IMR-90 (cell line): ENCODE measurements around the gene PAX2. TPM values are rescaled to one million over a fixed set of nuclear protein-coding genes. Genes with fewer than 3 reads are reported as not detected.

Source experiments
- ATAC-seq: fragments of 200-7000 bp; cut with Tn5 transposase; 2 replicates; pipeline ENCODE4 v1.9.1; 2020; ENCODE audit warnings: low read depth, mild to moderate bottlenecking, moderate library complexity
- BruUV-seq: library from RNA; stranded (reverse); fragments of 400-500 nt; replicated peaks from 2 replicates; lab custom pipeline; 2021; lab: Mats Ljungman, UMichigan
- CTCF ChIA-PET: fragments of 300-600 bp; formaldehyde crosslinking; extraction: SDS; loops from one replicate; lab custom pipeline; 2021; ENCODE audit warnings: antibody characterized with exemption; lab: Yijun Ruan, JAX
- POLR2A ChIA-PET: fragments of 300-600 bp; sonication (Branson Sonifier 250); formaldehyde crosslinking; loops from one replicate; lab custom pipeline; 2022; ENCODE audit warnings: antibody characterized with exemption; ENCODE audit not compliant: unreplicated experiment; lab: Charles Lee
- DNase-seq: peaks from one replicate; pipeline ENCODE4 v3.0.0; 2013
- H2AFZ ChIP-seq: replicated peaks from 2 replicates; pipeline ENCODE3; 2013; ENCODE audit warnings: low read length, mild to moderate bottlenecking; ENCODE audit not compliant: poor library complexity
- H2AK5ac ChIP-seq: 2 replicates; pipeline ENCODE4 v1.6.1; 2013; ENCODE audit warnings: low read depth, low read length, inconsistent platforms
- H2AK9ac ChIP-seq: replicated peaks from 2 replicates; pipeline ENCODE3; 2013; ENCODE audit warnings: mild to moderate bottlenecking, low read depth, low read length, moderate library complexity; ENCODE audit not compliant: poor library complexity
- H2BK120ac ChIP-seq: 2 replicates; pipeline ENCODE4 v1.6.1; 2013; ENCODE audit warnings: low read depth, low read length, inconsistent platforms
- H2BK15ac ChIP-seq: 3 replicates; pipeline ENCODE4 v1.6.1; 2013; ENCODE audit warnings: low read depth, low read length, inconsistent platforms
- H2BK20ac ChIP-seq: 2 replicates; pipeline ENCODE4 v1.6.1; 2013; ENCODE audit warnings: low read depth, mild to moderate bottlenecking, inconsistent platforms, low read length, moderate library complexity
- H2BK5ac ChIP-seq: 2 replicates; pipeline ENCODE4 v1.6.1; 2013; ENCODE audit warnings: mild to moderate bottlenecking, low read depth, low read length, inconsistent platforms; ENCODE audit not compliant: poor library complexity, severe bottlenecking
- H3K14ac ChIP-seq: replicated peaks from 2 replicates; pipeline ENCODE4 v1.6.1; 2013; ENCODE audit warnings: low read depth, low read length, inconsistent platforms
- H3K18ac ChIP-seq: 2 replicates; pipeline ENCODE4 v1.6.1; 2013; ENCODE audit warnings: low read depth, low read length, control low read depth
- H3K23ac ChIP-seq: 2 replicates; pipeline ENCODE4 v1.6.1; 2013; ENCODE audit warnings: low read depth, low read length, inconsistent platforms
- H3K27ac ChIP-seq: 2 replicates; pipeline ENCODE4 v1.5.1; 2013; ENCODE audit warnings: mild to moderate bottlenecking, control low read depth, low read length; ENCODE audit not compliant: insufficient read depth
- H3K27me3 ChIP-seq: 2 replicates; pipeline ENCODE4 v1.6.1; 2013; ENCODE audit warnings: low read length; ENCODE audit not compliant: control insufficient read depth, insufficient read depth
- H3K36me3 ChIP-seq: 2 replicates; pipeline ENCODE4 v1.6.1; 2013; ENCODE audit warnings: low read length, mixed read lengths; ENCODE audit not compliant: control insufficient read depth, insufficient read depth
- H3K4ac ChIP-seq: 2 replicates; pipeline ENCODE4 v1.6.1; 2013; ENCODE audit warnings: low read depth, low read length, inconsistent platforms
- H3K4me1 ChIP-seq: 2 replicates; pipeline ENCODE4 v1.6.1; 2013; ENCODE audit warnings: low read length, mixed read lengths; ENCODE audit not compliant: control insufficient read depth, insufficient read depth
- H3K4me2 ChIP-seq: 2 replicates; pipeline ENCODE4 v1.6.1; 2013; ENCODE audit warnings: low read depth, mild to moderate bottlenecking, control low read depth, low read length, moderate library complexity
- H3K4me3 ChIP-seq: 2 replicates; pipeline ENCODE4 v1.5.1; 2013; ENCODE audit warnings: low read depth, mild to moderate bottlenecking, control low read depth, low read length, moderate library complexity; ENCODE audit not compliant: insufficient read depth
- H3K56ac ChIP-seq: 2 replicates; pipeline ENCODE4 v1.6.1; 2013; ENCODE audit warnings: low read length, inconsistent platforms; ENCODE audit not compliant: insufficient read depth; ENCODE audit errors: extremely low read depth
- H3K79me1 ChIP-seq, 2 experiments: 2 replicates each; pipeline ENCODE4 v1.6.1; 2013; ENCODE audit warnings: low read length in 2 of 2, inconsistent platforms in 1 of 2, low read depth in 1 of 2
- H3K9ac ChIP-seq: 2 replicates; pipeline ENCODE4 v1.6.1; 2013; ENCODE audit warnings: low read depth, low read length, control low read depth
- H3K9me1 ChIP-seq: 2 replicates; pipeline ENCODE4 v1.6.1; 2013; ENCODE audit warnings: low read length, inconsistent platforms; ENCODE audit not compliant: insufficient read depth
- H3K9me3 ChIP-seq: 2 replicates; pipeline ENCODE4 v1.6.1; 2013; ENCODE audit warnings: low read length; ENCODE audit not compliant: control insufficient read depth, insufficient read depth
- H4K20me1 ChIP-seq: 2 replicates; pipeline ENCODE4 v1.6.1; 2013; ENCODE audit warnings: low read length, inconsistent platforms; ENCODE audit not compliant: insufficient read depth
- H4K5ac ChIP-seq: 2 replicates; pipeline ENCODE4 v1.6.1; 2013; ENCODE audit warnings: mild to moderate bottlenecking, low read depth, low read length, control low read depth
- H4K8ac ChIP-seq, 2 experiments: 2 replicates each; pipeline ENCODE4 v1.6.1; 2013; ENCODE audit warnings: low read depth in 2 of 2, low read length in 2 of 2, control low read depth in 1 of 2, inconsistent platforms in 1 of 2
- H4K91ac ChIP-seq: 2 replicates; pipeline ENCODE4 v1.6.1; 2013; ENCODE audit warnings: low read depth, low read length, inconsistent platforms; ENCODE audit not compliant: insufficient read depth
- FOS ChIP-seq: fragments of 150-350 bp; IDR thresholded peaks from 2 replicates; pipeline ENCODE4 v1.6.1; 2016; ENCODE audit warnings: low read depth, low read length
- MAFK ChIP-seq: IDR thresholded peaks from 2 replicates; pipeline ENCODE4 v1.6.1; 2012; ENCODE audit warnings: low read depth, low read length, improper control_type of control experiment
- RAD21 ChIP-seq: IDR thresholded peaks from 2 replicates; pipeline ENCODE4 v1.6.1; 2012; ENCODE audit warnings: low read length, improper control_type of control experiment
- WGBS, 2 experiments: methylation state at CpG; one replicate each; pipeline versions ENCODE4 v1.1.5 to v1.1.7; 2013; ENCODE audit warnings: missing lambda C conversion rate in 2 of 2; ENCODE audit not compliant: insufficient read length in 1 of 2; ENCODE audit errors: extremely low coverage in 2 of 2; 5-methylcytosine and 5-hydroxymethylcytosine counted together
- dilution Hi-C: fragments of 300-500 bp; cut with HindIII; formaldehyde crosslinking; loops from one replicate; pipeline ENCODE4 v1.14.3; 2018; ENCODE audit warnings: low sequenced_read_pairs; ENCODE audit not compliant: unreplicated experiment
- in situ Hi-C: fragments of 300-500 bp; cut with MboI; formaldehyde crosslinking; loops from 3 replicates; pipeline ENCODE4 v1.14.3; 2019; ENCODE audit warnings: low sequenced_read_pairs, inconsistent platforms, mixed read lengths
- intact Hi-C: fragments of 100-400 bp; cut with micrococcal nuclease; formaldehyde crosslinking; loops from 2 replicates; pipeline ENCODE4 v1.10.0; 2022
- polyA plus RNA-seq, 3 experiments: library from polyadenylated mRNA; depleted of rRNA; stranded (reverse); fragments of >200 nt; gene quantifications; 2 replicates each; pipeline ENCODE4 v1.2.3, GENCODE V29; 2012; ENCODE audit warnings: low replicate concordance in 1 of 3
- total RNA-seq: library from RNA; depleted of rRNA; stranded (reverse); fragments of >200 nt; gene quantifications from 2 replicates; pipeline ENCODE4 v1.2.3, GENCODE V29; 2012

Gene PAX2
- total and polyA plus RNA-seq, 2 of the 4 experiments (the other 2 are of a cell fraction): not detected

DNA sequence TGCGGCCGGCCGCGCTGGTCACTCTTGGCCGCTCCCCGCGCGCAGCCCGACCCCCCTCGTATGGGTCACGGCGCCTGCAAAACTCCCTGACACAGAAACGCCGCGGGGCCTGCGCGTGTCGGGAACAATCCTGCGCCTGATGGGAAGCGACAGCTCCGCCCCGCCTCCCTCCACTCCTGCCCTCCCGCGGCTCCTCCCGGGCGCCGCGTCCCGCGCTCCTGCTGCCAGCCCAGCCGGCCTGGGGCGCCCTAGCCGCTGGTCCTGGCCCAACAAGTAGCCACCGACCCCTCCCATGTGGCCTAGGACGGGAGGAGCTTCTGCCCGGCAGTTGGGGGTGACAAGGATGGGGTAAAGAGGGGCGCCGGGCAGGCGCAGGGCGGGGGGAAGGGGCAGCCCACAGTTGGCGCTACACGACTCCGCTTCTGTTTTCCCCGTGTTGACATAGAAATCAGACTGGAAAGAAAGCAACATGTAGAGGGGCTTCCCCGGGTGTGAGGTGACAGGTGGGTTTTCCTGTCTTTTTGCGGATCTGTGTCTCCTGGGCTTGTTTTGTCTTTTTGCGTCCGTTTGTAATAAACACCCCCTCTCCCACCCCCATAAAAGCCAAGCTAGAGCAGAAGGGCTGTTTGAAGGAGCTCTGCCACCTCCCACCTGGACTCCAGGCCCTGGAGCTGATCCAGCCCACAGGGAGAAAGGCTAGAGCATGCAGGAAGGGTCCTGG, 35.1 kb upstream of the PAX2 start:
- in situ Hi-C loops: no loop called here

More for the DNA sequence above, 35.1 kb upstream of the PAX2 start:
- H3K36me3 ChIP-seq: no peaks in the 10 kb centered on the region
- no peaks in the 10 kb centered on the region for H3K9me1 ChIP-seq
- no peak overlapping the region for H2BK20ac ChIP-seq
- no peak overlapping the region for H3K18ac ChIP-seq
- H2AK9ac ChIP-seq: no peak overlapping the region
- 7% methylated on average over 3 of the region's 48 CpGs; no CpG with 5 or more reads in 1 of the 2 experiments for WGBS, 2 experiments
- TF ChIP-seq MAFK: no peak
- no peak for TF ChIP-seq RAD21
- TF ChIP-seq FOS: no peak
- no peak overlapping the region for H3K9ac ChIP-seq
- BruUV-seq: no TSS peak
- H3K9me3 ChIP-seq: peaks cover 2% of the 10 kb centered on the region; the same call in 1 of the 2 replicates
- no peaks in the 10 kb centered on the region for H3K79me1 ChIP-seq
- no peak overlapping the region for H3K23ac ChIP-seq
- peaks cover 77% of the 10 kb centered on the region for H3K27me3 ChIP-seq
- no peak overlapping the region for H2BK5ac ChIP-seq
- DNase-seq: no peak
- H3K4me3 ChIP-seq: no peak overlapping the region
- ChIA-PET CTCF (no interaction called here), POLR2A (no interaction called here)
- no peak overlapping the region for H2BK120ac ChIP-seq
- H3K56ac ChIP-seq: no peak overlapping the region
- H4K91ac ChIP-seq: no peak overlapping the region
- no peak overlapping the region for H3K4me2 ChIP-seq
- H2AFZ ChIP-seq: peak overlapping the region; percentile 51
- ATAC-seq: no peak
- no peak overlapping the region for H3K27ac ChIP-seq
- no peak overlapping the region for H2BK15ac ChIP-seq
- dilution Hi-C loops: no loop called here
- H3K4ac ChIP-seq: no peak overlapping the region
- no peak overlapping the region for H3K14ac ChIP-seq
- no peak overlapping the region for H4K8ac ChIP-seq
- no peak overlapping the region for H4K5ac ChIP-seq
- no peaks in the 10 kb centered on the region for H3K4me1 ChIP-seq
- no peak overlapping the region for H2AK5ac ChIP-seq
- H4K20me1 ChIP-seq: no peaks in the 10 kb centered on the region
- intact Hi-C loops: no loop called here
